NCI-H2081 (cell line): ENCODE measurements around the gene ANKMY2.
"Not testable (repeated sequence)": the region's sequence is repeated elsewhere in the genome, so short reads cannot be mapped to it uniquely, and the experiment has no call there.

Source experiments
- DNase-seq, 2 experiments: peaks; one replicate each; lab custom pipeline; 2025; lab: John Stamatoyannopoulos, UW

The ANKMY2 gene

DNA sequence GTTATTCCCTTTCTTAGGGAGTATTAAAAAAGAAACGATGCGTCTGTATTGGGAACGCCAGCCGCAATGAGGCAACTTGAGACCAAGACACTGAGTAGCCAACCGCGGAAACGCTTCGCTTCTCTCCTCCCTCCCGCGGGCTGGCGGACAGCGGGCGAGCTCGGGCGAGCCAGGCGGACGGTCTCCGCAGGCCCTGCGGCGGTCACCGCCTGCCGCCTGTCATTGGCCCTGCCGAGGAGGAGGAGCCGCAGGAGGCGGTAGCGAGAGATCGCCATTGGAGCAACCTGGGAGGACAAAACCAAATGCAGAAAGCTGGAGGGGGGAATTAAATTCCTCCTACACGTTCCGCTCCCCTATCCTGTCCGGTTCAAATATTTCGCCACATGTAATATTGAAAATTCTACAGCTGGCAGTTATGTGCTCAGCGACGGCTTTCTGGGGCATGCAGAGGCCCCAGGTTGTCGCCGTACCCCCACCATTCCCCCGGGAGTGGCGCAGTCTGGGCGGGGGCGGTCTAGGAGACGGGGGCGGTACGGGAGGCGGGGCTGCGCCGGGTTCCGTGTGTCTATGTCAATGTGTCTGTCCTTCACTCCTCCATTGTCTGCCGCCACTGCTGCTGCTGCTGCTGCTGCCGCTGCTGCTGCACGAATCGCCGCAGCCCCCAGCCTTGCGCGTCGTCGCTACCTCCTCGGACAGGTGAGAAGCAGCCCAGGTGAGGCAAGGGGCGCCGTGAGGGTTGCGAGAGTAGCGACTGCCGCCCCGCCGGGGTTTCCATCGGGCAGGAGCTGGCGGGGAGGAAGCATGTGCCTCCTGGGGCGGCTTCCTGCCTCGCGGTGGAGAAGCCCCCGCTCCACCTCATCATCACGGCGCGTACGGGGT, at the start of gene ANKMY2, which contains the start of gene BZW2:
Gene ANKMY2, minus strand, starts transcription at position 162 of the 879 bp plus-strand sequence. CDS start 181 bp downstream, outside the sequence.
Gene BZW2, plus strand, starts transcription at position 589 of the 879 bp plus-strand sequence. CDS start 19,263 bp downstream, outside the sequence.
- peak; percentile 97 to 98 for DNase-seq

DNA sequence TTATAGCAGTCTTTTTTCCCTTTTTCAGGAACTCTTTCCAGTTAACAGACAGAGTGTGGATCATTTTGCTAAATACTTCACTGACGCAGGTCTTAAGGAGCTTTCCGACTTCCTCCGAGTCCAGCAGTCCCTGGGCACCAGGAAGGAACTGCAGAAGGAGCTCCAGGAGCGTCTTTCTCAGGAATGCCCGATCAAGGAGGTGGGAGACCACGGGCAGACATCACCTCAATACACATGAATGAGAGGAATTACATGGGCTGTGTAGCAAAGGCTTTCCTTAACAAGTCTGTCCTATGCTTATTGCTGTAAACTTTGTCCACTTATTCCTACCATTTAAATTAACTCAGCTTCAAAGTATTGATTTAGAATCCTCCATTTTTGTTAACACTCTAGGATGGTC, 49.3 kb upstream of the ANKMY2 start:
- DNase-seq = no peak

DNA sequence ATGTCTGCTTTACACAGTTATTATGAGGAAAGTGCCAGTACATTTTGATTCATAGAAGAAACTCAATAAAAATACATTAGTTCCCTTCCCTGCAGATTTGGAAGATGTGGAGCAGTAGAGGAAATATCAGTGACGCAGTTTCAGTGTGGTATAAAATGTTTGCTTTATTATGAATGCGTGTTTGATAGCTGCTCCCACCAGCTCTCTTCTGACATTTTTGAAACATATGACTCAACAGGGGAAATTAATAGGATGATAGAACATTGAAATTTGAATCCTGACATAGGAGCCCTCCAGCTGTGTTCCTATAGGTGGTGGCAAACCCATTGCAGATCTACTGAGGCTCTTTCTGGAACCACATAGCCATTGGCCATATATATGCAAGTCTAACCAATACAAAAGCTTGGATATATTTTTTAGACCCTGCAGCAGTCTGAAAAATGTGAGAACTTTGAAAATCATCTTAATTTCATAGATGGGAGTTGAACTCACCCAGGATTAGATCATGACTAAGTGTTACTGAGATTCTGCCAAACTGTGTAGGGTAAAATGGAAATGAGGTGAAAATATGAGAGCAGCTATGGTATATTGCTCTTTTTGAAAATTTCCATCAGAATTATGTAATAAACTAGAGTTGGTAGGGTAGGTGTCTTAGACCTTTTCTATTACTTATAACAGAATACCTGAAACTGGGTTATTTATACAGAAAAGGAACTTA, 48.2 kb upstream of the ANKMY2 start:
- DNase-seq = no peak

DNA sequence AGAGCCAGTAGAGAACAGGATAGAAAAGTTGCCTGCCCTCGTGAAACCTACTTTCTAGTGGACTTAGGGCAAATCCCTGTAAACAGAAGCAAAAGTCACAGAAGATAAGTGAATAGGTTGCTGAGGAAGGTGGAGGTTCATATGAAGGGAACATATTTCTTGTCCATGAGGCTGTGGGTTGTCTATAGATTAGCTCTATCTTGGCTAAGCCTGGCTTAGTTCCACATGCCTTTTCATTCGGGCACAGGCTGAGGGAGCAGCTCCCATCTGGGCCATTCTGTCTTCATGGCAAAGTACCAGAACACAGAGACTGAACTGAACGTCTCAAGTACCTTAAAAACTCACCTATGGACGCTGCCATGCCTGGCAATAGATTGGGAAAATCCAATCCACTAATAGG, 45.7 kb upstream of the ANKMY2 start:
- no peak for DNase-seq

DNA sequence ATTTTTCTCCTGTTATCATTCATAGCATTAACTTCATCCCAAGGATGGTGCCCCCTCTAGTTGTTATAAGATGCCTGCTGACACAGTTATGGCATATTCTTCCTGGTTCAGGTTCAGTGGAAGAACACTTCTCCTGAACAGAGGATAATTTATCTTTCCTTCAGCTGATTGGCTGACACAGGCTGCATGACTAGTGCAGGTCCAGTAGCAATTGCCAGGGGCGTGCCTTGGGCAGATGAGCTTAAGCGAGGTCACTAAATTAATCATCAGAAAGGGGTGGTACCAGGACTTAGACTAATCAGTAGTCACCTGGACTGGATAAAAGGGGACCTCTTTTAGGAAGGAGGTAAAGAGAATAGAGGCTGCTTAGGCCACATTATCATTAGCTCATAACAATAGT, 42.7 kb upstream of the ANKMY2 start:
- DNase-seq = no peak

DNA sequence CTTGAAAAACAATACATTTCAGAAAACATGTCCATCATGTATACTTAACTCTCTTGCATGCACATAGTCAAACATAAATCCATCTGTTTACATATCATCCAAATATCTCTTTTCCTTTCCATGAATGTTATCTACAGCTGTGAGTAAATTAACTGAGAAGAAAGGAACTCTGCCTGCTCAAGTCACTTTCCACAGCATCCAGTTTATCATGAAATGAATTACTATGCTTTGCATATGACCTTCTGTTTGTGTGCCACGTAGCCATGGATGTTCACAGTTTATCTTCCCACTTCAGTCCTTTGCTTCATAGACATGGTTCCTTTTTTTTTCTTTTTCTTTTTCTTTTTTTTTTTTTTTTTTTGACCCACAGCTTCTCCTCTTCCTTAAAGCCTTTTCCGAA, 40.0 kb upstream of the ANKMY2 start:
- DNase-seq = no peak

DNA sequence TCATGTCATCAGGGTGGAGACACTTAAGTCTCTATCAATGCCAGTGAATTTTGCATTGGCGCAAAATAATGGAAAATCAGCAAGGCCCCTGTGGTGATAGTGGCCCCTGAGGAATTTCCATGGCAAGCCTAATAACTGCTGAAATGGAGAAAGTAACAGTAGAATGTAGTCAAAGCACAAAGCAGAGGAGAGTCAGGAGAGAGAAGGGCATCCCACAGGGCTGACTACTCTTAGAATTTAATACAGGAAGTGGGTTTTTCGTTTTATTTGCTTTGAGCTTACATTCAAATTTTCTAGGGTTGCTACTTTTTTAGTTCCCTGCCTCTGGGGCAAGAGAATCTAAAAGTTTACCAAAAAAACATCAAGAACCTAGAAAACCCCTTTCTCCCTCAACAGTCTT, 39.4 kb upstream of the ANKMY2 start:
- no peak for DNase-seq

DNA sequence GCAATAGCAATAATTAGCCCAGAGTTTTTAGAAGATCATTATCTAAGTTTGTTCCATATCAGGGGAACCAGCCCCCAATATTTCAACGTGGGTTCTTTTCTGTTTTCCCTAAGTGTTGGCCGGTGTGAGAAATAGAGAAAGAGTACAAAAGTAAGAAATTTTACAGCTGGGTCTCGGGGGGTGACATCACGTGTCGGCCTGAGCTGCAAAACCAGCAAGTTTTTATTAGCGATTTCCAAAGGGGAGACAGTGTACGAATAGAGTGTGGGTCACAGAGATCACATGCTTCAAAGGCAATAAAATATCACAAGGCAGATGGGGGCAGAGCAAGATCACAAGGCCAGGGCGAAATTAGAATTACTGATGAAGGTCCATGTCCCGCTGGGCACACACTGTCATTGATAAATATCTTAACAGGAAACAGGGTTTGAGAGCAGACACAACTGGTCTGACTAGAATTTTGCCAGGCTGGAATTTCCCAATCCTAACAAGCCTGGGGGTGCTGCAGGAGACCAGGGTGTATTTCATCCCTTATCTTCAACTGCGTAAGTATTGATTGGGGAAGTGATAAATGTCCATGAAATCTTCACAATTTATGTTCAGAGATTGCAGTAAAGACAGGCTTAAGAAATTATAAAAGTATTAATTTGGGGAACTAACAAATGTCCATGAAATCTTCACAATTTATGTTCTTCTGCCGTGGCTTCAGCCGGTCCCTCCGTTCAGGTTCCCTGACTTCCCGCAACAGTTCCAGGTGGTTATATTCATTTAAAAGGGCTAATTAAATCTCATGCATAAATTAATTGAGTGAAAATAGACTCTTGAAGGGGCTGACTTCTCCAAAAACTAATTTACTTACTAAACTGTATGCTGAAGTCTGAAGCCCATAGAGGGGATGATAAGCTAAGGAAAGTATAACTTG, 33.4 kb upstream of the ANKMY2 start:
- not testable (repeated sequence) for DNase-seq

DNA sequence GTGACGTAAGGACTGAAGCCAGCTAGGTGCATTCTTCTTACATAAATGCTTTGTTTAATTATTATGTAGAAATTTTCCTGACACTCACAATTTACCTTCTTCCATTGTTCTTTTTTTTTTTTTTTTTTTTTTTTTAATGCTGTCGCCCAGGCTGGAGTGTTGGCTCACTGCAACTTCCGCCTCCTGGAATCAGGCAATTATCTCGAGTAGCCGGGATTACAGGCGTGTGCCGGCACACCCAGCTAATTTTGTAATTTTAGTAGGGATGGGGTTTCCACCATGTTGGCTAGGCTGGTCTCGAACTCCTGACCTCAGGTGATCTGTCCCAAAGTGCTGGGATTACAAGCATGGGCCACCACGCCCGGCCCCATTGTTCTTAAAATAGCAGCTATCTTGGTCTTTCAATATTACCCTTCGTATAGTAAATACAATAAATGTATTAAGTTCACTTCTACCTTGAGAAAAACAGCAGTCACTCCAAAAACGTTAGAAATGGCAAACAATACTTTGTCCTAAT, 32.5 kb upstream of the ANKMY2 start:
- no peak for DNase-seq

DNA sequence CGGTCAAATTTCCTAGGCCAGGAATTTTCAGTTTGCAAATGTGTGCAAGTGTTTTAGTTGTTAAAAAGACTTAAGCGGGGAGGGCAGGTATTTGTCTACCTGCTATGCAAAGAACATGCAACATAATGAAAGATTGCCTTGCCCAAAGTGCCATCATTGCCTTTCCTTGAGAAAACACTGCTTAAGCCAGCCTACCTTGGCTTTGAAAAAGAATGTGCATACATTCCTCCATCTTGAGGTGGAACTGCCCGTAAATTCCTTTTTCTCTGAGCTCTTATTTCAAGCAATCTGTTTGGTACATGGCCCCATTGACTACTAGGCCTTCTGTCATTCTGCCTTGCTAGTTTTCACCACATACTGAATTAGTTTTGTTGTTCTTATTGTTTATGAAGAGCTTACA, 29.7 kb upstream of the ANKMY2 start:
- DNase-seq = no peak

DNA sequence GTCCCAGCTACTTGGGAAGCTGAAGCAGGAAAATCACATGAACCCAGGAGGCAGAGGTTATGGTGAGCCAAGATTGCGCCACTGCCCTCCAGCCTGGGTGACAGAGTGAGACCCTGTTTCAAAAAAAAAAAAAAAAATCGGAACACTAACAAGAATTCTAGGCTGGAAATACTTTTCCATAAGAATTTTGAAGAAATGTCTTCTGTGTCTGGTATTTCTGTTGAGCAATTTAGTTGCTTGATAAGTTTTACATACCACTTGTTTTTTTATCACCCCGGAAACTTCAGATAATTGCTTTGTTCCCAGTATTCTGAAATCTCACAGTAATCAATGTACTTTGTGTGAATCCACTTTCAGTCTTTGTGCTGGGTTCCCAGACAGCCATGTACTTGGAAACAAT, 26.3 kb upstream of the ANKMY2 start:
- no peak for DNase-seq

DNA sequence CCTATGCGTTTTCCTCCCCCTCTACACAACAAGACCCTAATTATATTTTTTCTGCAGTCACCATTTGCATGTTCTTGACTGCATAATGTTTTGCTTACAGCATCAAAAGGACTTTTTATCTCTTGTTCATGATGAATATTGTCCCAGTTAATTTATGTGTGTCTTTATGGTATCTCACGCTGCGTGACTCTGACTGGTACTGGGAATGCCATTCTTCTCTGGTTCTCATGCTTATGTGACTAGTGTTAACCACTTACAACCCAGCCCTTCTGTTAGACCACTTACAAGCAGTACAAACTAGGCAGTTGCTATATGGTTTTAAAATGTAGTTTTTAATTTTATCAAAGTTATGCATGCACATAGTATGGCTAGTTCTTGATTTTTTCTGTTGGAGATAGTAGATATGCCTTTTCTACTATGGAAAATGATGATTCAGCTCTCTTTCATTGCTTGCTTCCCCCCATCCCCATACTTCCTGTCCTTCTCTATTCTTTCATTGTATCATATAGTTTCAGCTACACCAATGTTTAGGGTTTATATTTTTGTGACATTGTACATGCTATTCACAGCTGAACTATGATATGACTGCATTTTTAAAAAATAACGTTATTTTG, 25.3 kb upstream of the ANKMY2 start:
- no peak for DNase-seq

DNA sequence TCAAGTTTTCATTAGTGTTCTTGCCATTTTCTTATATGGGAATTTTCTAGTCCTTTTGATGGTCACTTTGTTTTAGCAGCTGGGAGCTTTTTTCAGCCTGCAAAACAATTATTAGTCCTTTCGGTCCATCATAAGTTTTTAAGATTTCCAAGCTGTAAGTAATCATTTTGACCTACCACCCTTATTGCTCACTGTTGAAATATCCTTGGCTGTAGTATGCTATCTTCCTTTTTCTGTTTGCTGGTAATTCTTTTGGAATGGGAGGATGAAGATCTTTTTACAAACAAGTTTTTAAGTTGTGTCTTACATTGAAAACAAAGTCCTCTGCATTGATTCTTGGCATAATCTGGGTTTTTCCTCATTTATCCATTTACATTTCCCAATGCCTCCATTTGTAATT, 24.5 kb upstream of the ANKMY2 start:
- no peak for DNase-seq

DNA sequence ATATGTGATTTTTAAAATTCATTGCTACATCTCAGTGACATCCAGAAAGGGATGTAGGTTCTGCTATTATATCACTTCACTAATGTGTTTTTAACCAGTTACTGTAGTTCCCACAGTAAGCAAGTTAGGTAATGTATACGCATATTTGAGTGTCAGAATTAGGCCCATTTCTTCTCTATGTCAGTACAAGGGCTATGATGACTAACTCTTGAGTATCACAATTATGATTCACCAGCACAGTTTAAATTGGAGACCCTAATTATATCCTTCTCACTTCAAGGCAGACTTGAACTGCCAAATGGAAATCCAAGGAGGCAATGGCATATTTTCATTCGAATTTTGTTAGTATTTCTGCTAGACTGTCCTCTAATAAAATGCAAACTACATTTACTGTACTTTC, 24.0 kb upstream of the ANKMY2 start:
- no peak for DNase-seq

DNA sequence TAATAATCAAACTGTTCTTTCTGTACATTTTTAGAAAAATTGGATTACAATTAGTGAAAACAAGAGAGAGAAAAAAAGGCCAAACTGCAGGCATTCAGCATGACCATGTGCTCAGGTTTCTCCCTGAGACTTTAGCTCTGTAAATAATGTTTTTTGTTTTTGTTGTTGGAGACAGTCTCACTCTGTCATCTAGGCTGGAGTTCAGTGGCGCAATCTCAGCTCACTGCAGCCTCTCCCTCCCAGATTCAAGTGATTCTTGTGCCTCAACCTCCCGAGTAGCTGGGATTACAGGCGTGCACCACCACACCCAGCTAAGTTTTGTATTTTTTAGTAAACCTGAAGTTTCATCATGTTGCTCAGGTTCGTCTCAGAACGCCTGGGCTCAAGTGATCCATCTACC, 23.4 kb upstream of the ANKMY2 start:
- no peak for DNase-seq

DNA sequence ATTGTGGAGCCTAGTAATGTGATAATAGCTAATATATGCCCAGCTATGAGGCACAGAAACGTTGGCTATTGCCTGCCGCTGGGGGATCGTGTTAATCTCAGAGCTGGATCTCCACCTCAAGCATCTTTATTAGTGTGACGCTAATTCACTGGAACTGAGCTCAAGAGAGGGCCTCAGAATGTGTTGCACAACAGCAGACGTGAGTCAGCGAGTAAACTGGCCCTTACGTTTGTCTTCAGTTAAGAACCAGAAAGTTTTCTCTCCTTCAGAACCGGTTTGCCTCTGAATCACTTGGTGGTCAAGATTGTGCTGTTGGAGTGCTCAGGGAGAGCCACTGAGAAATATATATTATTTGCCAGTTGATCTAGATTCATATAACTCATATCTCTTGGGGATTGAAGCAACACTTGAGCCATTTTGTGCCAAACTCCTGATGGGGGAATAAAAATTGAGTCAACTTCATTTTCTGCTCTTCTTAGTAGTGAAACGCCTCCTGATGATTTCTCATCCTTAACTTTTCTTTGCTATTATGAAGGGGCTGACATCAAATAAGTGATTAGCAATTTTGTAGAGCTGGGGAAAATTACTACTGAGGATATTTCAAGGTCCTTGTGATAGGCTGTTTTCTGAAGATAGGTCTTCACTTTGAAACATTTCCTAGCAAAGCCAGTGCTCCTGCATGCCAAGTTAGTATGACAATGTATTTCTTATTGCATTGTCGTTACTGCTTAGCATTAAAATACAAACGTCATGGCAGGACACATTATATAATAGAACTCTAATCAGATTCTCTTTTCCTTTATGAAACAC, 22.7 kb upstream of the ANKMY2 start:
- no peak for DNase-seq

DNA sequence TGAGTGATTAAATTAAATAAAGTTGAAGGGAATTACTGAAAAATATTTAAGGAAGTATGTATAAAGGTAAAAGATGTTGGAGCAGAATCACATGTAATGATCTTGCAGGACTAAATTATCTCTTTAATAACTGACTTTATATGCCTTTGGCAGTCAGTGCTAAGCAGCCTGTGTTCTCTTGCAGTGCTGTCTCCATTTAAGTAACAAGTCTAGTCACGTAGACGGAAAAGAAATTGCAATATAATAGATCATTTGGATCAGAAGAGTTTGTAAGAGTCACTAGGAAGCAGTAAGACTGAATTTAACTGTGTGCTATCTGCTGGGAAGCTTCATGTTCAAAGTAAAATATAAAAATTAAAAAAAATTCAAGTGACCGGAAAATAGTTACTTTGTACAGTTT, 21.8 kb upstream of the ANKMY2 start:
- DNase-seq = no peak

DNA sequence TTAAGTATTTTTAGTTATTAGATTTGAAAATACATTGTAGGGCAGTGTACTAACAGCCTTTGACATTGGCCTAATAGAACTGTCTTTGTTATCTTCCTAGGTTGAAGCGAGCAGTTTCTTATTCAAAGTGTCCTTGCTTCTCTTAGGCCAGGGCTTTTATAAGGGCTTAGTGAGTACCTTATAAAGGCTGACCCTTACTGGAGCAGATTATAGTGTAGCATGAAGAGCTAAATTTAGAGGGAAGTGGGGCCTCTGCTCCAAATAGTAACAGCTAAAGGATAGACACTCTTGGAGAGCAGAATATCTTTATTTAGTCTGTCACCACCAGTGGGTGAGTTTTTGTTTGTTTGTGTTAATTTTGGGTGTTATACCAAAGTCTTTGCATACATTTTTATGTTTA, 16.4 kb upstream of the ANKMY2 start:
- DNase-seq = no peak

DNA sequence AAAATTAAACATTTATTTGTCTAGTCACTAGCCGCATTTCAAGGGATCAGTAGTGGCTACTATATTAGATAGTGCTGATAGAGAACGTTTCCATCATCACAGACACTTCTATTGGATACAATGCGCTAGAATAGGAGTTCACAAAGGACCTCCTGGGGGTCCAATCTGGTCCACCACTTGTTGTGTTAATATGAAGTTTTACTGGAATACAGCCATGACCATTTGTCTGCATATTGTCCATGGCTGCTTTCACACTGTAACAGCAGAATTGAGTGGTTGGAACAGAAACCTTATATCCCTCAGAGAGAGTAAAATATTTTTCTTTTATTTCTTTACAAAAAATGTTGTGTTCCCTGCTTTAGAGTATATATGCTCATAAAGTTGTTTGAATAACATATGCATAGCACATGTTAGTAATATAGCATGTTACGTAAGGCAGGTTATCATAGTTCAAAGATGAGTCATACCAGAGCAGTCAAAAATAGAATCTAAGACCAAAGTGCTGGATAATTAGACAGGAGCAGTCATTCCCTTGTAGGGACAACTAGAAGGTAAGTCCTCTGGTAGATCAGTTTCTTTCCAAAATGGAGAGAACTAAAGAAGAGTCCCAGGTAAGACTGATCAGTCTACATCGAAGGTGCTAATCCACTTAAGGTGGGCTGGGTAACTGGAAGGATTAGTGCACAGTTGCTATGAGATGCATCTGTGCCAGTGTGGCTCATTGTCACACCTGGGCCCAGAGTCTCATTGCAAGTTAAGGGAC, 15.3 kb upstream of the ANKMY2 start:
- DNase-seq = peak in 1 of 2 experiments; percentile 32
